Ascending aorta (tissue), 2 donors: Measurements from ENCODE around the gene TSHB. TPM values are rescaled to one million over a fixed set of nuclear protein-coding genes. Genes with fewer than 3 reads are reported as not detected.
"Not testable (repeated sequence)": the region's sequence is repeated elsewhere in the genome, so short reads cannot be mapped to it uniquely, and the experiment has no call there.

Experiments
- DNase-seq, 2 donors: peaks; one replicate each; pipeline ENCODE4 v3.0.0-alpha.2; 2019; ENCODE audit warnings: low spot score in 2 of 2
- H3K27ac ChIP-seq, 2 donors: fragments of 200-600 bp; sonication (generic); one replicate each; pipeline ENCODE4 v1.5.1; 2016 to 2017; ENCODE audit warnings: mild to moderate bottlenecking in 1 of 2
- H3K27me3 ChIP-seq: fragments of 200-600 bp; sonication (generic); one replicate; pipeline ENCODE4 v1.5.1; 2017
- H3K36me3 ChIP-seq, 2 donors: fragments of 200-600 bp; sonication (generic); one replicate each; pipeline ENCODE4 v1.5.1; 2016
- H3K4me1 ChIP-seq, 2 donors: fragments of 200-600 bp; sonication (generic); one replicate each; pipeline ENCODE4 v1.5.1; 2016 to 2017; ENCODE audit warnings: mild to moderate bottlenecking in 1 of 2
- H3K4me3 ChIP-seq, 2 donors: fragments of 200-600 bp; sonication (generic); one replicate each; pipeline ENCODE4 v1.5.1; 2016 to 2017; ENCODE audit warnings: mild to moderate bottlenecking in 1 of 2
- H3K9me3 ChIP-seq, 2 donors: fragments of 200-600 bp; sonication (generic); one replicate each; pipeline ENCODE4 v1.5.1; 2016
- intact Hi-C: fragments of 100-400 bp; cut with DNase I; formaldehyde crosslinking; loops from one replicate; pipeline ENCODE4 v1.15.1; 2023
- total RNA-seq: library from RNA; depleted of rRNA; stranded (reverse); fragments of >200 nt; gene quantifications from one replicate; pipeline ENCODE4 v1.1.0, GENCODE V29; 2016
- TF ChIP-seq, protein P1 (sequence below), 3 experiments: fragments of 200-600 bp in 2 of 3; fragments of 450-650 bp in 1 of 3; sonication (generic) in 2 of 3; IDR thresholded peaks; one replicate each; pipeline ENCODE4 v1.5.1; 2016 to 2019; ENCODE audit warnings: antibody characterized with exemption in 3 of 3, mild to moderate bottlenecking in 1 of 3, moderate library complexity in 1 of 3

Gene TSHB
- total RNA-seq, 1 donor from 2014 or later, result not detected

DNA sequence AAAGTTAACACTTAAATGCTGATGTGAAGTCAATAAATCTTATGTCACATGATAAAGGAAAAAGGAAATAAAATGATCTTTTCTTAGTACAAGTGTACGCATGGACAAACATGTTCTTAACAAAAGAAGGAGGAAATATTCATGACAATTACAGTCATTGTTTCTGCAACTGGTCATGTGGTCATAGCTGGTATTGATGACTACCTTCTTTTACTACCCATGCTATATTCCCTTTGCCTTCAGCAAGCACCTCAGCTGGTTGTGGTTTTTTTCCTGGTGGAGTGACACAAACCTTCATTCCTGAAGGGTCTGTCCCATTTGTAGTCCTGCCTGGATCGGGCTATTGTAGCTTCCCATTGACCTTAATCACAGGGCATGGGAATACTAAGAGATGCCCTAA, 23.4 kb upstream of the TSHB start:
- H3K27ac ChIP-seq, result no peak overlapping the region
- TF ChIP-seq, protein P1, sequence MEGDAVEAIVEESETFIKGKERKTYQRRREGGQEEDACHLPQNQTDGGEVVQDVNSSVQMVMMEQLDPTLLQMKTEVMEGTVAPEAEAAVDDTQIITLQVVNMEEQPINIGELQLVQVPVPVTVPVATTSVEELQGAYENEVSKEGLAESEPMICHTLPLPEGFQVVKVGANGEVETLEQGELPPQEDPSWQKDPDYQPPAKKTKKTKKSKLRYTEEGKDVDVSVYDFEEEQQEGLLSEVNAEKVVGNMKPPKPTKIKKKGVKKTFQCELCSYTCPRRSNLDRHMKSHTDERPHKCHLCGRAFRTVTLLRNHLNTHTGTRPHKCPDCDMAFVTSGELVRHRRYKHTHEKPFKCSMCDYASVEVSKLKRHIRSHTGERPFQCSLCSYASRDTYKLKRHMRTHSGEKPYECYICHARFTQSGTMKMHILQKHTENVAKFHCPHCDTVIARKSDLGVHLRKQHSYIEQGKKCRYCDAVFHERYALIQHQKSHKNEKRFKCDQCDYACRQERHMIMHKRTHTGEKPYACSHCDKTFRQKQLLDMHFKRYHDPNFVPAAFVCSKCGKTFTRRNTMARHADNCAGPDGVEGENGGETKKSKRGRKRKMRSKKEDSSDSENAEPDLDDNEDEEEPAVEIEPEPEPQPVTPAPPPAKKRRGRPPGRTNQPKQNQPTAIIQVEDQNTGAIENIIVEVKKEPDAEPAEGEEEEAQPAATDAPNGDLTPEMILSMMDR (IDR thresholded peaks at IDR 0.05), result no peak
- no peaks in the 10 kb centered on the region for H3K9me3 ChIP-seq
- no peak overlapping the region for H3K4me3 ChIP-seq
- no peaks in the 10 kb centered on the region for H3K36me3 ChIP-seq
- no peaks in the 10 kb centered on the region for H3K27me3 ChIP-seq
- intact Hi-C loops, result no loop called here
- no peaks in the 10 kb centered on the region for H3K4me1 ChIP-seq
- DNase-seq, result no peak

DNA sequence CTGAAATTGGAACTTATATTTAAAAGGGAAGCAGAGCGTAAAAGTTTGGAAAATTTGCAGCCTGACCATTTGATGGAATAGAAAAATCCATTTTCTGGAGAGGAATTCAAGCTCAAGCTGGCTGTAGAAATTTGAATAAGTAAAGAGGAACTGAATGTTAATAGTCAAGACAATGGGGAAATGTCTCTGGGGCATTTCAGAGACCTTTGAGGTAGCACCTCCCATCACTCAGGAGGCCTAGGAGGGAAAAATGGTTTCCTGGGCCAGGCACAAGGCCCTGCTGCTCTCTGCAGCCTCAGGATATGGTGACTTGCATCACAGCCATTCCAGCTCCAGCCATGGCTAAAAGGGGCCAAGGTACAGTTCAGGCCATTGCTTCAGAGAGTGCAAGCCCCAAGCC, 17.6 kb upstream of the TSHB start:
- Histone ChIP-seq H3K4me1 (no peaks in the 10 kb centered on the region), H3K36me3 (no peaks in the 10 kb centered on the region), H3K27ac (no peak overlapping the region), H3K27me3 (no peaks in the 10 kb centered on the region), H3K9me3 (no peaks in the 10 kb centered on the region), H3K4me3 (no peak overlapping the region)
- TF ChIP-seq, protein P1 (IDR thresholded peaks at IDR 0.05), result no peak
- no peak for DNase-seq
- intact Hi-C loops, result no loop called here

DNA sequence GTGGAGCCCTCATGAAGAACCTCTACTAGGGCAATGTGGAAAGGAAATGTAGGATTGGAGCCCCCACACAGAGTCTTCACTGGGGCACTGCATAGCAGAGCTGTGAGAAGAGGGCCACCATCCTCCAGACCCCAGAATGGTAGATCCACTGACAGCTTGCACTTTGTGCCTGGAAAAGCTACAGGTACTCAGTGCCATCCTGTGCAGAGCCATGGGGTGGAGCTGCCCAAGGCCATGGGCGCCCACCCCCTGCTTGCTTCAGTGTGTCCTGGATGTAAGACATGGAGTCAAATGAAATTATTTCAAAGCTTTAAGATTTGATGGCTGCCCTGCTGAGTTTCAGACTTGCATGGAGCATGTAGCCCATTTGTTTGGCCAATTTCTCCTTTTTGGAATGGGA, 17.2 kb upstream of the TSHB start:
- H3K36me3 ChIP-seq, result no peaks in the 10 kb centered on the region
- intact Hi-C loops, result no loop called here
- DNase-seq, result no peak
- H3K27ac ChIP-seq, result no peak overlapping the region
- TF ChIP-seq, protein P1 (IDR thresholded peaks at IDR 0.05), result no peak
- H3K4me1 ChIP-seq, result no peaks in the 10 kb centered on the region
- H3K4me3 ChIP-seq, result no peak overlapping the region
- H3K9me3 ChIP-seq, result no peaks in the 10 kb centered on the region
- H3K27me3 ChIP-seq, result no peaks in the 10 kb centered on the region

DNA sequence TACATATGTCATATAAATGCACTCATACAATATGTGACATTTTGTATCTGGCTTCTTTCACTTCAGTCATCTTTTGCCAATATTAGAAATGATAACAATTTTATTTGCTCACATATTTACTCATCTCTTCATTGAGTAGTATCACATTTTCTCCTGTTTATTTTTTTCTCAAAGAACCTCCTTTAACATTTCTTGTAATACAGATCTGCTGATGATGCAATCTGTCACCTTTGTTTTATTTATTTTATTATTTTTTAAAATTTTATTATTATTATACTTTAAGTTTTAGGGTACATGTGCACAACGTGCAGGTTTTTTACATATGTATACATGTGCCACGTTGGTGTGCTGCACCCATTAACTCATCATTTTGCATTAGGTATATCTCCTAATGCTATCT, 15.8 kb upstream of the TSHB start:
- Histone ChIP-seq H3K9me3 (no peaks in the 10 kb centered on the region), H3K27ac (no peak overlapping the region), H3K4me3 (no peak overlapping the region), H3K36me3 (no peaks in the 10 kb centered on the region), H3K27me3 (no peaks in the 10 kb centered on the region), H3K4me1 (no peaks in the 10 kb centered on the region)
- TF ChIP-seq, protein P1 (IDR thresholded peaks at IDR 0.05), result no peak
- intact Hi-C loops, result no loop called here
- DNase-seq, result no peak

DNA sequence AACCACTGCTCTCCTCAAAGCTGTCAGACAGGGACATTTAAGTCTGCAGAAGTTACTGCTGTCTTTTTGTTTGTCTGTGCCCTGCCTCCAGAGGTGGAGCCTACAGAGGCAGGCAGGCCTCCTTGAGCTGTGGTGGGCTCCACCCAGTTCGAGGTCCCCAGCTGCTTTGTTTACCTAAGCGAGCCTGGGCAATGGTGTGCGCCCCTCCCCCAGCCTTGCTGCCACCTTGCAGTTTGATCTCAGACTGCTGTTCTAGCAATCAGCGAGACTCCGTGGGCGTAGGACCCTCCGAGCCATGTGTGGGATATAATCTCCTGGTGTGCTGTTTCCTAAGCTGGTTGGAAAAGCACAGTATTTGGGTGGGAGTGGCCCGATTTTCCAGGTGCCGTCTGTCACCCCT, 10.1 kb upstream of the TSHB start:
- H3K4me3 ChIP-seq, H3K27me3 ChIP-seq, H3K27ac ChIP-seq, DNase-seq, H3K9me3 ChIP-seq, intact Hi-C loops, H3K36me3 ChIP-seq, H3K4me1 ChIP-seq: not testable (repeated sequence)

DNA sequence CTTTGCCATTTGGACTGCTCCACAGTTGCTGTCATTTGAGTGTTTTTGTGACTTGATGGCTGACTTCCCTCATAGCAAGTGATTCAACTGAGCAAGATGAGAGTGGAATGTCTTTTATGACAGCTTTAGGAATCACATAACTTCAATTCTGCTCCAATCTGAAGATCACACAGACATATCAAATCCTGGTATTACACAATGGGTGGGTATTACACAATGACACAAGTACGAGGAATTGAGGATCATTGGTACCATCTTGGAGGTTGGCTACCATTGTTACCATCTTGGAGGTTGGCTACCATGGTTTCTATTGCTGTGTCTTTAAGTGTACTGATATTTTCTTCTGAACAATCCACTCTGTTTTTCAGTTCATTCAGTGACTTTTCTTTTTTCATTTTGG, 8.5 kb upstream of the TSHB start:
- Histone ChIP-seq H3K4me3 (no peak overlapping the region), H3K9me3 (no peaks in the 10 kb centered on the region), H3K36me3 (no peaks in the 10 kb centered on the region), H3K27ac (no peak overlapping the region), H3K27me3 (no peaks in the 10 kb centered on the region), H3K4me1 (no peaks in the 10 kb centered on the region)
- intact Hi-C loops, result no loop called here
- no peak for DNase-seq
- TF ChIP-seq, protein P1 (IDR thresholded peaks at IDR 0.05), result no peak
